Astrocyte (in vitro differentiated cells and primary cell): ENCODE data around the gene NXPH3. TPM values are rescaled to one million over a fixed set of nuclear protein-coding genes. Genes with fewer than 3 reads are reported as not detected.

ENCODE experiments used
- DNase-seq: peaks from one replicate; pipeline ENCODE4 v3.0.0-alpha.2; 2010; ENCODE audit warnings: low read depth
- FAIRE-seq: peaks from 2 replicates; lab custom pipeline; 2011; peaks lifted over from hg19 to GRCh38; lab: Jason Lieb, UNC
- H2AFZ ChIP-seq: 2 replicates; pipeline ENCODE4 v1.6.0; 2012; ENCODE audit warnings: low read depth, low read length, inconsistent platforms
- H3K27ac ChIP-seq: 2 replicates; pipeline ENCODE4 v1.5.1; 2011; ENCODE audit warnings: low read depth, low read length, inconsistent platforms
- H3K27me3 ChIP-seq: 2 replicates; pipeline ENCODE4 v1.6.0; 2011; ENCODE audit warnings: low read length, inconsistent platforms; ENCODE audit not compliant: insufficient read depth
- H3K36me3 ChIP-seq: 2 replicates; pipeline ENCODE4 v1.5.1; 2011; ENCODE audit warnings: low read length, inconsistent platforms; ENCODE audit not compliant: insufficient read depth
- H3K4me1 ChIP-seq: 2 replicates; pipeline ENCODE4 v1.5.1; 2011; ENCODE audit warnings: low read length, inconsistent platforms; ENCODE audit not compliant: insufficient read depth
- H3K4me2 ChIP-seq: 2 replicates; pipeline ENCODE4 v1.6.0; 2012; ENCODE audit warnings: low read length, inconsistent platforms
- H3K4me3 ChIP-seq: 2 replicates; pipeline ENCODE4 v1.5.1; 2011; ENCODE audit warnings: low read depth, mild to moderate bottlenecking, low read length, inconsistent platforms; ENCODE audit not compliant: insufficient read depth
- H3K79me2 ChIP-seq: 2 replicates; pipeline ENCODE4 v1.6.0; 2012; ENCODE audit warnings: mild to moderate bottlenecking, low read length, inconsistent platforms; ENCODE audit not compliant: insufficient read depth
- H3K9ac ChIP-seq: 2 replicates; pipeline ENCODE4 v1.6.0; 2012; ENCODE audit warnings: mild to moderate bottlenecking, low read length, inconsistent platforms
- H3K9me3 ChIP-seq: 2 replicates; pipeline ENCODE4 v1.5.1; 2012; ENCODE audit warnings: low read depth, mild to moderate bottlenecking, low read length, inconsistent platforms; ENCODE audit not compliant: insufficient read depth
- H4K20me1 ChIP-seq: 2 replicates; pipeline ENCODE4 v1.6.0; 2012; ENCODE audit warnings: low read length, inconsistent platforms; ENCODE audit not compliant: insufficient read depth
- H3K27ac Mint-ChIP-seq: one replicate; pipeline ENCODE4 v1.8.0; 2021; ENCODE audit warnings: mild to moderate bottlenecking, mixed read lengths; ENCODE audit not compliant: unreplicated experiment
- H3K27me3 Mint-ChIP-seq: one replicate; pipeline ENCODE4 v1.8.0; 2021; ENCODE audit warnings: low read depth, mixed read lengths; ENCODE audit not compliant: unreplicated experiment
- H3K36me3 Mint-ChIP-seq: one replicate; pipeline ENCODE4 v1.8.0; 2021; ENCODE audit warnings: low read depth, mixed read lengths; ENCODE audit not compliant: unreplicated experiment
- H3K4me1 Mint-ChIP-seq: one replicate; pipeline ENCODE4 v1.8.0; 2021; ENCODE audit warnings: low read depth, mixed read lengths; ENCODE audit not compliant: unreplicated experiment
- H3K4me3 Mint-ChIP-seq: one replicate; pipeline ENCODE4 v1.8.0; 2021; ENCODE audit warnings: mild to moderate bottlenecking, moderate library complexity, mixed read lengths; ENCODE audit not compliant: unreplicated experiment
- H3K9me3 Mint-ChIP-seq: one replicate; pipeline ENCODE4 v1.8.0; 2021; ENCODE audit warnings: mild to moderate bottlenecking, mixed read lengths; ENCODE audit not compliant: unreplicated experiment
- CTCF ChIP-seq: IDR thresholded peaks from 2 replicates; pipeline ENCODE4 v1.5.1; 2011; ENCODE audit warnings: low read depth, mild to moderate bottlenecking, inconsistent platforms, low read length, moderate library complexity; ENCODE audit not compliant: insufficient read depth
- EZH2 ChIP-seq: IDR thresholded peaks from 2 replicates; pipeline ENCODE4 v1.6.1; 2012; ENCODE audit warnings: mild to moderate bottlenecking, low read length, inconsistent platforms; ENCODE audit not compliant: insufficient read depth
- total RNA-seq: library from RNA; stranded (reverse); gene quantifications from 2 replicates; pipeline ENCODE4 v1.2.1, GENCODE V29; 2021

Gene NXPH3
- total RNA-seq, 1 donor from 2014 or later: 0.43 TPM

GRCh38 chr17:49574945-49575678, 559 bp upstream of the NXPH3 start:
- DNase-seq (no peak), FAIRE-seq (no peak)
- Histone ChIP-seq H3K9ac (no peak overlapping the region), H3K4me3 (no peak overlapping the region), H3K9me3 (no peaks in the 10 kb centered on the region), H3K27me3 (peaks cover 51% of the 10 kb centered on the region), H3K4me1 (peaks cover 10% of the 10 kb centered on the region), H2AFZ (no peak overlapping the region), H3K4me2 (peak overlapping the region; percentile 94), H4K20me1 (no peaks in the 10 kb centered on the region), H3K27ac (no peak overlapping the region), H3K79me2 (no peaks in the 10 kb centered on the region), H3K36me3 (no peaks in the 10 kb centered on the region)
- peaks cover 4% of the 10 kb centered on the region for H3K36me3 Mint-ChIP-seq
- no peak for TF ChIP-seq EZH2
- no peak for TF ChIP-seq CTCF
- peak overlapping the region; percentile 50 for H3K4me3 Mint-ChIP-seq
- H3K4me1 Mint-ChIP-seq: no peaks in the 10 kb centered on the region
- peaks cover 2% of the 10 kb centered on the region for H3K9me3 Mint-ChIP-seq
- no peak overlapping the region for H3K27ac Mint-ChIP-seq
- H3K27me3 Mint-ChIP-seq: peaks cover 64% of the 10 kb centered on the region

- no peak overlapping the region for H3K27ac Mint-ChIP-seq
- FAIRE-seq (no peak), DNase-seq (no peak)
- no peaks in the 10 kb centered on the region for H3K4me1 Mint-ChIP-seq
- H3K9me3 Mint-ChIP-seq: peaks cover 2% of the 10 kb centered on the region
- Histone ChIP-seq H3K9me3 (no peaks in the 10 kb centered on the region), H3K4me1 (peaks cover 10% of the 10 kb centered on the region), H3K27ac (no peak overlapping the region), H3K4me3 (peak overlapping the region; percentile 61), H3K79me2 (no peaks in the 10 kb centered on the region), H3K4me2 (peak overlapping the region; percentile 94), H4K20me1 (no peaks in the 10 kb centered on the region), H3K36me3 (no peaks in the 10 kb centered on the region), H3K9ac (peak overlapping the region; percentile 38), H3K27me3 (peaks cover 43% of the 10 kb centered on the region), H2AFZ (peak overlapping the region; percentile 69)
- peak overlapping the region; percentile 83 for H3K4me3 Mint-ChIP-seq
- H3K27me3 Mint-ChIP-seq: peaks cover 59% of the 10 kb centered on the region
- TF ChIP-seq CTCF (no peak), EZH2 (peak; percentile 42)
- H3K36me3 Mint-ChIP-seq: peaks cover 6% of the 10 kb centered on the region
Observed at GRCh38 chr17:49576088-49576916, 631 bp downstream of the NXPH3 start.
